ENCODE results near the gene FPR2.

DNA sequence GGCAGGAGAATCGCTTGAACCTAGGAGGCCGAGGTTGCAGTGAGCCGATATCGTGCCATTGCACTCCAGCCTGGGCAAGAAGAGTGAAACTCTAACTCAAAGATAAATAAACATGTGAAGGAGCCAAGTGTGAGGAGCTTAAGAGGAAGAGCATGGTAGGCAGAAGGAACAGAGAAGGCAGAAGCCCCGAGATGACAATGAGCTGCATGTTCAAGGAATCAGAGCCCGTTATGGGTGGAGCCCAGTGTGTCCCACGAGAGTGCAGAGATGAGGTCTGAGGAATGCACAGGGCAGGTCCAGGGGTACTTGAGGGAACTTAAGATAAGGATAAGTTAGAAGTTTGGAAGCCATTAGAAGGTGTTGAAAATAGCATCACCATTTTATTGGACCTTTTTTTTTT is 716 bp downstream of the FPR2 start:
- TF ChIP-seq, protein P1, sequence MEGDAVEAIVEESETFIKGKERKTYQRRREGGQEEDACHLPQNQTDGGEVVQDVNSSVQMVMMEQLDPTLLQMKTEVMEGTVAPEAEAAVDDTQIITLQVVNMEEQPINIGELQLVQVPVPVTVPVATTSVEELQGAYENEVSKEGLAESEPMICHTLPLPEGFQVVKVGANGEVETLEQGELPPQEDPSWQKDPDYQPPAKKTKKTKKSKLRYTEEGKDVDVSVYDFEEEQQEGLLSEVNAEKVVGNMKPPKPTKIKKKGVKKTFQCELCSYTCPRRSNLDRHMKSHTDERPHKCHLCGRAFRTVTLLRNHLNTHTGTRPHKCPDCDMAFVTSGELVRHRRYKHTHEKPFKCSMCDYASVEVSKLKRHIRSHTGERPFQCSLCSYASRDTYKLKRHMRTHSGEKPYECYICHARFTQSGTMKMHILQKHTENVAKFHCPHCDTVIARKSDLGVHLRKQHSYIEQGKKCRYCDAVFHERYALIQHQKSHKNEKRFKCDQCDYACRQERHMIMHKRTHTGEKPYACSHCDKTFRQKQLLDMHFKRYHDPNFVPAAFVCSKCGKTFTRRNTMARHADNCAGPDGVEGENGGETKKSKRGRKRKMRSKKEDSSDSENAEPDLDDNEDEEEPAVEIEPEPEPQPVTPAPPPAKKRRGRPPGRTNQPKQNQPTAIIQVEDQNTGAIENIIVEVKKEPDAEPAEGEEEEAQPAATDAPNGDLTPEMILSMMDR (IDR thresholded peaks at IDR 0.05): no peak
- no peak for TF ChIP-seq ZFX (IDR thresholded peaks at IDR 0.05; ENCODE audit: borderline replicate concordance)
